ENCODE results near the gene ROBO3. TPM values are rescaled to one million over a fixed set of nuclear protein-coding genes. Genes with fewer than 3 reads are reported as not detected.

The ROBO3 gene
- 34.5 TPM for polyA plus RNA-seq (2013, experiment 1 of 2; ENCODE audit: insufficient read length)
- polyA plus RNA-seq (2013, experiment 2 of 2; ENCODE audit: insufficient read length), result 34.7 TPM

- no peak for DNase-seq
Measured at GRCh38 chr11:124865181-124865901, at the start of gene ROBO3. Gene ROBO3 (plus strand): TSS chr11:124865432. CDS start chr11:124865578, 146 bp downstream.

- DNase-seq, result no peak
Measured at GRCh38 chr11:124817036-124817435, 48.2 kb upstream of the ROBO3 start.

- DNase-seq, result no peak
Measured at GRCh38 chr11:124821995-124822730, 43.1 kb upstream of the ROBO3 start.

GRCh38 chr11:124823512-124824376 is 41.5 kb upstream of the ROBO3 start:
- no peak for DNase-seq

- no peak for DNase-seq
Measured at GRCh38 chr11:124825876-124826275, 39.4 kb upstream of the ROBO3 start.

- DNase-seq, result no peak
Measured at GRCh38 chr11:124829986-124830385, 35.2 kb upstream of the ROBO3 start.

- DNase-seq, result no peak
Measured at GRCh38 chr11:124830749-124831148, 34.5 kb upstream of the ROBO3 start.

GRCh38 chr11:124831897-124832296 is 33.3 kb upstream of the ROBO3 start:
- no peak for DNase-seq

GRCh38 chr11:124832571-124832970 is 32.7 kb upstream of the ROBO3 start:
- DNase-seq, result no peak

GRCh38 chr11:124834526-124835180 is 30.6 kb upstream of the ROBO3 start:
- no peak for DNase-seq

GRCh38 chr11:124835918-124836317 is 29.3 kb upstream of the ROBO3 start:
- DNase-seq, result no peak

GRCh38 chr11:124837491-124837856 is 27.8 kb upstream of the ROBO3 start:
- DNase-seq, result peak; percentile 86

- no peak for DNase-seq
Measured at GRCh38 chr11:124838805-124839127, 26.5 kb upstream of the ROBO3 start.

- no peak for DNase-seq
Measured at GRCh38 chr11:124839128-124839971, 25.9 kb upstream of the ROBO3 start.

GRCh38 chr11:124839972-124840621 is 25.1 kb upstream of the ROBO3 start:
- DNase-seq, result no peak

- DNase-seq, result no peak
Measured at GRCh38 chr11:124840666-124841065, 24.6 kb upstream of the ROBO3 start.

- no peak for DNase-seq
Measured at GRCh38 chr11:124841201-124841600, 24.0 kb upstream of the ROBO3 start.

GRCh38 chr11:124841840-124842239 is 23.4 kb upstream of the ROBO3 start:
- no peak for DNase-seq

GRCh38 chr11:124842305-124842704 is 22.9 kb upstream of the ROBO3 start:
- no peak for DNase-seq

GRCh38 chr11:124843616-124843910 is 21.7 kb upstream of the ROBO3 start:
- DNase-seq, result no peak

- DNase-seq, result no peak
Measured at GRCh38 chr11:124844664-124845079, 20.6 kb upstream of the ROBO3 start.

Measured in fibroblast of skin of scalp (primary cell).